Measurements from ENCODE around the gene GRB10.

- TF ChIP-seq SUZ12 (IDR thresholded peaks at IDR 0.05): no peak
- no peak for TF ChIP-seq ZNF384 (IDR thresholded peaks at IDR 0.05)
- TF ChIP-seq TARDBP (IDR thresholded peaks at IDR 0.05): no peak
- no peak for TF ChIP-seq ELF4 (IDR thresholded peaks at IDR 0.05)
- no peak for TF ChIP-seq NFRKB (IDR thresholded peaks at IDR 0.05)
- no peak for TF ChIP-seq PKNOX1 (IDR thresholded peaks at IDR 0.05)
- no peak for TF ChIP-seq HDGF (IDR thresholded peaks at IDR 0.05; ENCODE audit: borderline replicate concordance)
- no peak for TF ChIP-seq BHLHE40 (IDR thresholded peaks at IDR 0.05; ENCODE audit: borderline replicate concordance)
These were observed 214.9 kb downstream of the GRB10 start for GRCh38 chr7:50567715-50568261.
